Activated T-helper 1 cell treated with anti-CD3 and anti-CD28 coated beads, Interleukin-12 subunit alpha, Interleukin-12 subunit beta, Interleukin-2, Interleukin-4 antibody, amounts not matched to agents 30 ng/mL and 10 ng/mL and 1 ng/mL, durations not matched to agents 14 hours and 24 hours and 36 hours (primary cell): ENCODE measurements around the gene B3GAT1. TPM values are rescaled to one million over a fixed set of nuclear protein-coding genes. Genes with fewer than 3 reads are reported as not detected.

Source experiments
- DNase-seq: peaks from one replicate; pipeline ENCODE4 v3.0.0; 2021; ENCODE audit warnings: low spot score
- H3K27ac Mint-ChIP-seq: one replicate; pipeline ENCODE4 v1.8.0; 2021; ENCODE audit warnings: mild to moderate bottlenecking, mixed read lengths
- H3K27me3 Mint-ChIP-seq: one replicate; pipeline ENCODE4 v1.8.0; 2022; ENCODE audit warnings: mild to moderate bottlenecking, moderate library complexity, mixed read lengths; ENCODE audit not compliant: insufficient read depth
- H3K36me3 Mint-ChIP-seq: one replicate; pipeline ENCODE4 v1.8.0; 2021; ENCODE audit warnings: low read depth, mixed read lengths
- H3K4me1 Mint-ChIP-seq: one replicate; pipeline ENCODE4 v1.8.0; 2021; ENCODE audit warnings: low read depth, mixed read lengths
- H3K4me3 Mint-ChIP-seq: one replicate; pipeline ENCODE4 v1.8.0; 2021; ENCODE audit warnings: mild to moderate bottlenecking, moderate library complexity, mixed read lengths
- H3K9me3 Mint-ChIP-seq: one replicate; pipeline ENCODE4 v1.8.0; 2021; ENCODE audit warnings: mixed read lengths
- intact Hi-C: fragments of 100-400 bp; cut with micrococcal nuclease; formaldehyde crosslinking; loops from one replicate; pipeline ENCODE4 v1.15.1; 2024
- total RNA-seq: library from RNA; stranded (reverse); gene quantifications from 2 replicates; pipeline ENCODE4 v1.2.3, GENCODE V29; 2022

The B3GAT1 gene
- total RNA-seq, 1 donor from 2014 or later = 0.13 TPM

GRCh38 chr11:134365011-134365925, 46.8 kb downstream of the B3GAT1 start:
- Mint-ChIP-seq H3K27ac (no peak overlapping the region), H3K9me3 (no peaks in the 10 kb centered on the region), H3K36me3 (no peaks in the 10 kb centered on the region), H3K4me1 (peaks cover 9% of the 10 kb centered on the region), H3K4me3 (no peak overlapping the region), H3K27me3 (peaks cover 2% of the 10 kb centered on the region)
- DNase-seq = no peak
- intact Hi-C loops = loop anchor here (10.0 kb wide), 1 partner anchor 500 kb away; no protein-coding TSS in a partner anchor

DNA sequence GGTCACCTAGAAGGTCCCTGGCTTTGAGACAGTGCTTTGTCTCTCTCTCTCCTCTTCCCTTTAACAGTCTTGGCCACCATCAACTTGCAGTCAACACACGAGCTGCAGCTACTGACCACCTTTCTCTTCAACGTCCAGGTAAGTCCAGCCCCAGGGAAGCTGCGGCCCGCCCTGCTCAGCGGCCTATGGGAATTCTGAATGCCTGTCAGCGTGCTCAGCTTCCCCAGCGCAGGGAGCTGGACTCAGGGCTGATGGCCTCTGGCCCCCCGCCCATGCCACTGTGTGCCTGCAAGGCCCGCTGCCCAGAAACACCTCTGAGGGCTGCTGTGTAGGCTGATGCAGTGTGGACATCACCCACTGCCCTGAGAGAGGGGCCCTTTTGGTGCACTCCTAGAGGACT, 47.8 kb downstream of the B3GAT1 start:
- H3K27me3 Mint-ChIP-seq = peaks cover 2% of the 10 kb centered on the region
- no peak overlapping the region for H3K27ac Mint-ChIP-seq
- peaks cover 15% of the 10 kb centered on the region for H3K4me1 Mint-ChIP-seq
- no peaks in the 10 kb centered on the region for H3K9me3 Mint-ChIP-seq
- no peak overlapping the region for H3K4me3 Mint-ChIP-seq
- H3K36me3 Mint-ChIP-seq = no peaks in the 10 kb centered on the region
- DNase-seq = no peak
- intact Hi-C loops = loop anchor here (10.0 kb wide), 1 partner anchor 501 kb away; no protein-coding TSS in a partner anchor

- intact Hi-C loops = loop anchor here (10.0 kb wide), 1 partner anchor 501 kb away; no protein-coding TSS in a partner anchor
- H3K9me3 Mint-ChIP-seq = no peaks in the 10 kb centered on the region
- no peaks in the 10 kb centered on the region for H3K36me3 Mint-ChIP-seq
- H3K4me3 Mint-ChIP-seq = no peak overlapping the region
- H3K27ac Mint-ChIP-seq = no peak overlapping the region
- peaks cover 15% of the 10 kb centered on the region for H3K4me1 Mint-ChIP-seq
- H3K27me3 Mint-ChIP-seq = peaks cover 2% of the 10 kb centered on the region
- DNase-seq = no peak
Measured at GRCh38 chr11:134363592-134363991, 48.5 kb downstream of the B3GAT1 start.

DNA sequence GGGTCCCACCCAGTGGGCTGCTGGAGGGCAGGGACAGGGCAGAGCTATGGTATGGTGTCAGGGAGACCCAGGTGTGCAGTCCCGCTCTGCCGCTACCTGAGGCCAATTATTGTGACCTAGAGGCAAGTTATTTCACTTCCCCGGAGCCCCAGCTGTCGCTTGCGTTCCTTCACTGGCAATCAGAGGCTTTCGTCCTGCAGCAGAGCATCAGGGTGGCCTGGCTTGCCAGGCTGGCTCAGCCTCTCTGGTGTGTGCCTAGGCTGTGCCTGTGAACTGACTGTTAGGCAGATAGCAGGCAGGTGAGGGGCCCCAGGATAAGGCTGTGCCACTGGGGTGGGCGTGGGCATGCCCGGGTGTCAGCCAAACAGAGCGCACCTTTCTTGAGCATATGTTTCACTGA, 48.9 kb downstream of the B3GAT1 start:
- no peak for DNase-seq
- Mint-ChIP-seq H3K4me1 (peaks cover 15% of the 10 kb centered on the region), H3K36me3 (no peaks in the 10 kb centered on the region), H3K9me3 (no peaks in the 10 kb centered on the region), H3K27ac (no peak overlapping the region), H3K4me3 (no peak overlapping the region), H3K27me3 (peaks cover 2% of the 10 kb centered on the region)
- intact Hi-C loops = loop anchor here (10.0 kb wide), 1 partner anchor 502 kb away; no protein-coding TSS in a partner anchor

DNA sequence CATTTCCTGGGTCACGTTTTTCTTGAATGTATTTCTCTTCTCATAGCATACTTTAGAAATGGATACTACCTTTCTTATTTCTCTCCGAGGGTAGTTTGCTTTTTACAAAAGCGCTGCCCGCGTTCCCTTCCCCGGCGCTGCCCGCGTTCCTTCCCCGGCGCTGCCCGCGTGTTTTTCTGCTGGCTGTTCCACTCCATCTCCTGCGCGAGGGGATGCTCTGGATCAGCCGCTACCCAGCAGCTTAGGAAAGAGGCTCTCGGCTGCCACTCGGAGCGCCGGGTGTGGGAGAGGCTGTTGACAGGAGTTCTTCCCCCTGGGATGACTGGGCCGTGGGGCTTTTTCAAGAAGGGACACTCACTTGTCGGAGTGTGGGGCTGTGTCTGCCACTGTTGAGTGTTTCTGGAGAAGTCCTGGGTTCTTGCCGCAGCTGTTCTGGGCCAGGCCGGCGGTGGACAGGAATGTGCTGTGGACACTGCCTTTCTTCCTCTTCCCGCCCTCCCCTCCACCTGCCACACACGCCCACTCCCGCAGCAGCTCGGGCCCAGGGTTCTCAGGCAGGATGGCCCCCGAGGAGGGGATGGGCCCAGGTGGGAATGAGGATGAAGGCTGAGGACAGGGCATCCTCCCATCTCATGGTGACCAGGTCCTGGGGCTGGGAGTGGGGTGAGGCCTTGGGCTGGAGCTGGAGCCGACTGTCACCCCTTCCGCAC, 49.7 kb downstream of the B3GAT1 start:
- H3K4me1 Mint-ChIP-seq = peaks cover 15% of the 10 kb centered on the region
- no peaks in the 10 kb centered on the region for H3K9me3 Mint-ChIP-seq
- H3K27ac Mint-ChIP-seq = no peak overlapping the region
- H3K36me3 Mint-ChIP-seq = no peaks in the 10 kb centered on the region
- H3K27me3 Mint-ChIP-seq = peaks cover 2% of the 10 kb centered on the region
- H3K4me3 Mint-ChIP-seq = no peak overlapping the region
- no peak for DNase-seq
- intact Hi-C loops = loop anchor here (10.0 kb wide), 1 partner anchor 502 kb away; no protein-coding TSS in a partner anchor

DNA sequence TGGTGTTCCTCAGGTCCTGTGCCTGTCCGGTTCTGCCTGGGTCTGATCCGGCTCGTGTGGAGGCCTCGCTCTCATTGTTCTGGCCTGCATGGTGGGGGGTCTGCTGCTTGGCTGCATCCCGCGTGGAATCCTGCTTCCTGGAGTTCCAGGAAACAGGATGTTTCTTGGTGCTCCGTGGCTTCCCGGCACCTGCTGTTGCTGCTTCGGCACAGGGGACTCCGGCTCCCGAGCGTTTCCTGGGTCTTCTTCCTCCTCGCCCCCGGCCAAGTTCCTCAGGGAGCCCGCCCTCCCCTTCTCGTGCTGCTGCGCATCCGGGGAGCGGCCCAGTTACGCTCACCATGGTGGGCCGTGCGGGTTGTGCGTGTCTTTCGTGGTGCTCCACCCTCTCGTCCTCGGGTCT, 50.4 kb downstream of the B3GAT1 start:
- no peak overlapping the region for H3K4me3 Mint-ChIP-seq
- intact Hi-C loops = loop anchor here (2.0 to 10.0 kb wide), 2 partner anchors 231 to 503 kb away; no protein-coding TSS in a partner anchor

DNA sequence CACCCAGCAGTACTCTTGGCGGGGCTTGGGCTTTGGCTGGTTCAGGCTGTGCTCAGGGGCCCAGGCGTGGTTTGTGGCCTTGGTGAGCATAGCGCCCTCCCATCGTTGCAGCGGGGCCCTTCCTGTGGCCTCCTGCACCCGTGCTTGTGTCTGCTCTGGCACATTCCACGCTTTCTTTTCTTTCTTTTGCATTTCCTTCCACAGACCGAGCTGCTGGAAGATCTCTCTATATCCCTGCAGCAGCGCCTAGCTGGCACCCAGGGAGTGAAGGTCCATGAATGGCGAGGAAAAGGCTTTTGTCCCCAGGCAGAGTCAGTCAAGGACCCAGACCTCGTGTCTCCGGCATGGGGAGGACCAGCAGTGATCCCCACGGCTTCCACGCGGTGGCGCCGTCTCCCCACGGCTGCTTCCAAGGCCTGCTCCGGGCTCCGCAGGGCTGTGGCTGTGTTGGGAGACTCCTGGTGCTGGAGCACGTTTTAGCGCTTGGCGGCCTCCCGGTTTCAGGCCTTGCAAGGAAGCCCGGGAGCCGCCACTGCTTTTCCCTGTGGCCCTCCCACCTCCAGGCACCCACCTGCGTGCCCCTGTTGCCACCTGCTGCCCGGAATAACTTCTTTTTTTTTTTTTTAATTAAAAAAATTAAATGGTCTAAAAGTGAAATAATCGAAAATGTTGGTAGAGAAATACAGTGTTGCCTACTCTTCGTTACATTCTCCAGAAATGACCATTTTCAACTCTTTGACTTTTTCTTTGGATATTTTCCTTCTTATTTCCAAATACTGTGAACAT, 51.8 kb downstream of the B3GAT1 start:
- Mint-ChIP-seq H3K36me3 (no peaks in the 10 kb centered on the region), H3K27me3 (peaks cover 1% of the 10 kb centered on the region), H3K9me3 (no peaks in the 10 kb centered on the region), H3K27ac (peak overlapping the region; percentile 20), H3K4me3 (no peak overlapping the region), H3K4me1 (peaks cover 20% of the 10 kb centered on the region)
- peak; percentile 69 for DNase-seq
- intact Hi-C loops = loop anchor here (2.0 to 10.0 kb wide), 2 partner anchors 233 to 505 kb away; no protein-coding TSS in a partner anchor

More for the DNA sequence above, 50.4 kb downstream of the B3GAT1 start:
- H3K9me3 Mint-ChIP-seq = no peaks in the 10 kb centered on the region
- H3K27me3 Mint-ChIP-seq = no peaks in the 10 kb centered on the region
- no peak for DNase-seq
- H3K4me1 Mint-ChIP-seq = peaks cover 15% of the 10 kb centered on the region
- no peaks in the 10 kb centered on the region for H3K36me3 Mint-ChIP-seq
- no peak overlapping the region for H3K27ac Mint-ChIP-seq

DNA sequence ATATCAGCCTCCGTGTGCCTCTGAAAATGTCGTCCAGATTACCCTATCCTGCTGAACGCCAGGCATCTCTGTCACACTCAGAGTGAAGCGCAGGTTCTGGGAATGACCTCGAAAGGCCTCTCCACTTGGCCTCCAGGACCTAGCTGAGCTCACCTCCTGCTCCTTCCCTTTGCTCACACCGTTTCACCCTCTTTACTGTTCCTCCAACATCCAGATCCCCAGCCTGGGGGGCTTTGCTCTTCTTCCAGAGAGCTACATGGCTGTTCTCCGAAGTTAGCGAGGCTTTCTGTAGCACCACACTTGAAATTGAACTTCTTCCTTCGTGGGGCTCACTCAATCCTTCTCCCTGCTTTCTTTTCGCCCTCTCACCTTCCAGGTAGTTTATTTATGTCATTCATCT, 52.4 kb downstream of the B3GAT1 start:
- no peak overlapping the region for H3K4me3 Mint-ChIP-seq
- H3K27ac Mint-ChIP-seq = no peak overlapping the region
- intact Hi-C loops = loop anchor here (2.0 to 10.0 kb wide), 2 partner anchors 233 to 505 kb away; no protein-coding TSS in a partner anchor
- H3K27me3 Mint-ChIP-seq = peaks cover 5% of the 10 kb centered on the region
- H3K4me1 Mint-ChIP-seq = peaks cover 26% of the 10 kb centered on the region
- H3K36me3 Mint-ChIP-seq = no peaks in the 10 kb centered on the region
- DNase-seq = no peak
- H3K9me3 Mint-ChIP-seq = no peaks in the 10 kb centered on the region

- no peaks in the 10 kb centered on the region for H3K36me3 Mint-ChIP-seq
- no peak overlapping the region for H3K4me3 Mint-ChIP-seq
- no peak for DNase-seq
- H3K9me3 Mint-ChIP-seq = no peaks in the 10 kb centered on the region
- intact Hi-C loops = no loop called here
- H3K4me1 Mint-ChIP-seq = peaks cover 26% of the 10 kb centered on the region
- H3K27me3 Mint-ChIP-seq = peaks cover 5% of the 10 kb centered on the region
- H3K27ac Mint-ChIP-seq = no peak overlapping the region
Measured at GRCh38 chr11:134358856-134359490, 53.1 kb downstream of the B3GAT1 start.

GRCh38 chr11:134358165-134358855, 53.7 kb downstream of the B3GAT1 start:
- Mint-ChIP-seq H3K9me3 (no peaks in the 10 kb centered on the region), H3K27ac (no peak overlapping the region), H3K36me3 (no peaks in the 10 kb centered on the region), H3K4me3 (no peak overlapping the region), H3K27me3 (peaks cover 5% of the 10 kb centered on the region), H3K4me1 (peaks cover 26% of the 10 kb centered on the region)
- intact Hi-C loops = no loop called here
- DNase-seq = no peak

DNA sequence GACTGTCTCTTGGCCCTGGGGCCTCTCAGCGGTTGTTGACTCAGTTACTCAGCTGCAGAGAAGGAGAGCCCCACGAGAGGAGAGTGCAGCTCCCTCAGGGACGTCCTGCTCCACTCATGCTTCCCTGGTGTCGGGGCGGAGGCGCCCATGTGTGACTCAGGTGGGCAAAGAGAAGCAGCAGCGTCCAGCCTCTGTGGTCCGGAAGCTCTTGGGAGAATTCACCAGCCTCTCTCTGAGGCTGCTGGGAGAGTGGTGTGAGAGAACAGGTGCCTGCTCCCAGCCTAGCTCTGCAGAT, 54.5 kb downstream of the B3GAT1 start:
- Mint-ChIP-seq H3K27ac (no peak overlapping the region), H3K4me3 (no peak overlapping the region), H3K36me3 (no peaks in the 10 kb centered on the region), H3K4me1 (peaks cover 26% of the 10 kb centered on the region), H3K27me3 (peaks cover 5% of the 10 kb centered on the region), H3K9me3 (no peaks in the 10 kb centered on the region)
- no peak for DNase-seq
- intact Hi-C loops = no loop called here
